ENCODE data around the gene FMN1. TPM values are rescaled to one million over a fixed set of nuclear protein-coding genes. Genes with fewer than 3 reads are reported as not detected.

The FMN1 gene
- total RNA-seq, 1 experiment from 2014 or later, result 2.4 TPM

GRCh38 chr15:33126559-33127290 lies 67.8 kb downstream of the FMN1 start:
- Histone ChIP-seq H3K79me2 (ENCODE audit: low read length) (no peaks in the 10 kb centered on the region), H3K27ac (ENCODE audit: low read length) (peak overlapping the region; percentile 54)
- no TSS peak for BruUV-seq (replicated peaks)

GRCh38 chr15:33125894-33126537 lies 68.5 kb downstream of the FMN1 start:
- no peaks in the 10 kb centered on the region for H3K9me2 ChIP-seq (replicated peaks; ENCODE audit: low read length)
- BruUV-seq (replicated peaks), result no TSS peak
- POLR2A ChIA-PET (ENCODE audit: unreplicated experiment), result no interaction called here
- H3K79me2 ChIP-seq (ENCODE audit: low read length), result no peaks in the 10 kb centered on the region
- no peak overlapping the region for H3K4me3 ChIP-seq (ENCODE audit: low read length)
- intact Hi-C loops (cut with micrococcal nuclease), result loop anchor here (2.0 kb wide), 1 partner anchor 15 kb away; no protein-coding TSS in a partner anchor
- H3F3A ChIP-seq (ENCODE audit: low read length, unreplicated experiment), result peaks cover 6% of the 10 kb centered on the region
- H3K27ac ChIP-seq (ENCODE audit: low read length), result peak overlapping the region; percentile 54
- no peak overlapping the region for H3K9ac ChIP-seq (ENCODE audit: low read length)
- DNase-seq, result no peak
- H3K27me3 ChIP-seq (ENCODE audit: low read length), result no peaks in the 10 kb centered on the region
- TF ChIP-seq EZH2phosphoT487 (IDR thresholded peaks at IDR 0.05; ENCODE audit: borderline replicate concordance, low read length) (no peak), CTCF (conservative IDR thresholded peaks at IDR 0.05; ENCODE audit: low read depth, low read length) (no peak), EZH2 (IDR thresholded peaks at IDR 0.05; ENCODE audit: low read length, unreplicated experiment) (no peak)
- peak; percentile 21 for ATAC-seq
- CTCF ChIA-PET, result no interaction called here
- no peaks in the 10 kb centered on the region for H3K9me3 ChIP-seq (ENCODE audit: low read length)
- no peak overlapping the region for H2AFZ ChIP-seq (ENCODE audit: low read length)
- peaks cover 19% of the 10 kb centered on the region for H3K4me1 ChIP-seq (ENCODE audit: insufficient read depth, low read length)
- peak overlapping the region; percentile 7; the same call in 1 of the 2 replicates for H3K4me2 ChIP-seq (ENCODE audit: low read length)
- no peaks in the 10 kb centered on the region for H4K20me1 ChIP-seq (ENCODE audit: low read length)
- H3K36me3 ChIP-seq (ENCODE audit: low read depth, low read length), result no peaks in the 10 kb centered on the region

More at GRCh38 chr15:33126559-33127290, 67.8 kb downstream of the FMN1 start:
- H4K20me1 ChIP-seq (ENCODE audit: low read length), result no peaks in the 10 kb centered on the region
- CTCF ChIA-PET, result no interaction called here
- ATAC-seq (peak; percentile 97), DNase-seq (peak; percentile 98)
- H3K4me3 ChIP-seq (ENCODE audit: low read length), result no peak overlapping the region
- intact Hi-C loops (cut with micrococcal nuclease), result loop anchor here (2.0 kb wide), 1 partner anchor 16 kb away; no protein-coding TSS in a partner anchor
- H3K9ac ChIP-seq (ENCODE audit: low read length), result no peak overlapping the region; the same call in 1 of the 2 replicates
- POLR2A ChIA-PET (ENCODE audit: unreplicated experiment), result no interaction called here
- no peak overlapping the region for H2AFZ ChIP-seq (ENCODE audit: low read length)
- H3K9me3 ChIP-seq (ENCODE audit: low read length), result no peaks in the 10 kb centered on the region
- peaks cover 6% of the 10 kb centered on the region for H3F3A ChIP-seq (ENCODE audit: low read length, unreplicated experiment)
- no peaks in the 10 kb centered on the region for H3K9me2 ChIP-seq (replicated peaks; ENCODE audit: low read length)
- H3K4me2 ChIP-seq (ENCODE audit: low read length), result peak overlapping the region; percentile 43
- TF ChIP-seq EZH2phosphoT487 (IDR thresholded peaks at IDR 0.05; ENCODE audit: borderline replicate concordance, low read length) (no peak), CTCF (conservative IDR thresholded peaks at IDR 0.05; ENCODE audit: low read depth, low read length) (no peak), EZH2 (IDR thresholded peaks at IDR 0.05; ENCODE audit: low read length, unreplicated experiment) (no peak)
- no peaks in the 10 kb centered on the region for H3K27me3 ChIP-seq (ENCODE audit: low read length)
- peaks cover 25% of the 10 kb centered on the region for H3K4me1 ChIP-seq (ENCODE audit: insufficient read depth, low read length)
- no peaks in the 10 kb centered on the region for H3K36me3 ChIP-seq (ENCODE audit: low read depth, low read length)

Data from PC-3 (cell line).